ENCODE data around the gene MAD1L1.

The MAD1L1 gene

GRCh38 chr7:1777122-1777521, 455.6 kb downstream of the MAD1L1 start:
- H3K27me3 ChIP-seq (ENCODE audit: control insufficient read depth in 1 of 2, insufficient read depth in 2 of 2, low read length in 2 of 2), result peaks cover 0 to 5% of the 10 kb centered on the region in 2 donors
- no peaks in the 10 kb centered on the region for H3K36me3 ChIP-seq (ENCODE audit: control insufficient read depth in 2 of 2, insufficient read depth in 2 of 2, low read length in 2 of 2)
- no peak overlapping the region for H3K4me3 ChIP-seq (ENCODE audit: low read length in 2 of 2)
- H3K27ac ChIP-seq (ENCODE audit: low read length), result no peak overlapping the region
- H3K9me3 ChIP-seq (ENCODE audit: control insufficient read depth in 2 of 2, low read length in 2 of 2), result peaks cover 4 to 7% of the 10 kb centered on the region in 2 donors
- H3K4me1 ChIP-seq (ENCODE audit: control insufficient read depth, insufficient read depth, low read length), result no peaks in the 10 kb centered on the region
- no peak overlapping the region for H3K9ac ChIP-seq (ENCODE audit: low read length in 2 of 2)

GRCh38 chr7:1775389-1775788, 457.4 kb downstream of the MAD1L1 start:
- Histone ChIP-seq H3K36me3 (ENCODE audit: control insufficient read depth in 2 of 2, insufficient read depth in 2 of 2, low read length in 2 of 2) (no peaks in the 10 kb centered on the region), H3K4me3 (ENCODE audit: low read length in 2 of 2) (no peak overlapping the region)

GRCh38 chr7:1770331-1770730, 462.4 kb downstream of the MAD1L1 start:
- Histone ChIP-seq H3K36me3 (ENCODE audit: control insufficient read depth in 2 of 2, insufficient read depth in 2 of 2, low read length in 2 of 2) (no peaks in the 10 kb centered on the region), H3K4me1 (ENCODE audit: control insufficient read depth, insufficient read depth, low read length) (no peaks in the 10 kb centered on the region), H3K27me3 (ENCODE audit: control insufficient read depth in 1 of 2, insufficient read depth in 2 of 2, low read length in 2 of 2) (peaks cover 3 to 7% of the 10 kb centered on the region in 2 donors), H3K4me3 (ENCODE audit: low read length in 2 of 2) (no peak overlapping the region), H3K9ac (ENCODE audit: low read length in 2 of 2) (no peak overlapping the region), H3K9me3 (ENCODE audit: control insufficient read depth in 2 of 2, low read length in 2 of 2) (peaks cover 2 to 4% of the 10 kb centered on the region in 2 donors), H3K27ac (ENCODE audit: low read length) (no peak overlapping the region)

More at GRCh38 chr7:1775389-1775788, 457.4 kb downstream of the MAD1L1 start:
- Histone ChIP-seq H3K27ac (ENCODE audit: low read length) (no peak overlapping the region), H3K9me3 (ENCODE audit: control insufficient read depth in 2 of 2, low read length in 2 of 2) (peaks cover 4 to 7% of the 10 kb centered on the region in 2 donors), H3K27me3 (ENCODE audit: control insufficient read depth in 1 of 2, insufficient read depth in 2 of 2, low read length in 2 of 2) (peaks cover 0 to 5% of the 10 kb centered on the region in 2 donors), H3K9ac (ENCODE audit: low read length in 2 of 2) (no peak overlapping the region), H3K4me1 (ENCODE audit: control insufficient read depth, insufficient read depth, low read length) (no peaks in the 10 kb centered on the region)

- Histone ChIP-seq H3K27me3 (ENCODE audit: control insufficient read depth in 1 of 2, insufficient read depth in 2 of 2, low read length in 2 of 2) (peaks cover 3 to 7% of the 10 kb centered on the region in 2 donors), H3K36me3 (ENCODE audit: control insufficient read depth in 2 of 2, insufficient read depth in 2 of 2, low read length in 2 of 2) (no peaks in the 10 kb centered on the region), H3K9ac (ENCODE audit: low read length in 2 of 2) (no peak overlapping the region), H3K4me3 (ENCODE audit: low read length in 2 of 2) (no peak overlapping the region), H3K4me1 (ENCODE audit: control insufficient read depth, insufficient read depth, low read length) (no peaks in the 10 kb centered on the region), H3K27ac (ENCODE audit: low read length) (no peak overlapping the region), H3K9me3 (ENCODE audit: control insufficient read depth in 2 of 2, low read length in 2 of 2) (peaks cover 0 to 4% of the 10 kb centered on the region in 2 donors)
Measured at GRCh38 chr7:1769286-1770200, 463.2 kb downstream of the MAD1L1 start.

- Histone ChIP-seq H3K27ac (ENCODE audit: low read length) (no peak overlapping the region), H3K27me3 (ENCODE audit: control insufficient read depth in 1 of 2, insufficient read depth in 2 of 2, low read length in 2 of 2) (peaks cover 3 to 7% of the 10 kb centered on the region in 2 donors), H3K4me3 (ENCODE audit: low read length in 2 of 2) (no peak overlapping the region), H3K36me3 (ENCODE audit: control insufficient read depth in 2 of 2, insufficient read depth in 2 of 2, low read length in 2 of 2) (no peaks in the 10 kb centered on the region), H3K4me1 (ENCODE audit: control insufficient read depth, insufficient read depth, low read length) (no peaks in the 10 kb centered on the region), H3K9ac (ENCODE audit: low read length in 2 of 2) (no peak overlapping the region), H3K9me3 (ENCODE audit: control insufficient read depth in 2 of 2, low read length in 2 of 2) (peaks cover 0 to 7% of the 10 kb centered on the region in 2 donors)
Measured at GRCh38 chr7:1768832-1769231, 463.9 kb downstream of the MAD1L1 start.

- no peaks in the 10 kb centered on the region for H3K4me1 ChIP-seq (ENCODE audit: control insufficient read depth, insufficient read depth, low read length)
- H3K36me3 ChIP-seq (ENCODE audit: control insufficient read depth in 2 of 2, insufficient read depth in 2 of 2, low read length in 2 of 2), result no peaks in the 10 kb centered on the region
- no peak overlapping the region for H3K4me3 ChIP-seq (ENCODE audit: low read length in 2 of 2)
- H3K27ac ChIP-seq (ENCODE audit: low read length), result no peak overlapping the region
- peaks cover 0 to 18% of the 10 kb centered on the region in 2 donors for H3K9me3 ChIP-seq (ENCODE audit: control insufficient read depth in 2 of 2, low read length in 2 of 2)
- H3K27me3 ChIP-seq (ENCODE audit: control insufficient read depth in 1 of 2, insufficient read depth in 2 of 2, low read length in 2 of 2), result peaks cover 3 to 7% of the 10 kb centered on the region in 2 donors
- H3K9ac ChIP-seq (ENCODE audit: low read length in 2 of 2), result no peak overlapping the region
Measured at GRCh38 chr7:1767524-1767923, 465.2 kb downstream of the MAD1L1 start.
